ENCODE results near the gene C19orf67.

Gene C19orf67

DNA sequence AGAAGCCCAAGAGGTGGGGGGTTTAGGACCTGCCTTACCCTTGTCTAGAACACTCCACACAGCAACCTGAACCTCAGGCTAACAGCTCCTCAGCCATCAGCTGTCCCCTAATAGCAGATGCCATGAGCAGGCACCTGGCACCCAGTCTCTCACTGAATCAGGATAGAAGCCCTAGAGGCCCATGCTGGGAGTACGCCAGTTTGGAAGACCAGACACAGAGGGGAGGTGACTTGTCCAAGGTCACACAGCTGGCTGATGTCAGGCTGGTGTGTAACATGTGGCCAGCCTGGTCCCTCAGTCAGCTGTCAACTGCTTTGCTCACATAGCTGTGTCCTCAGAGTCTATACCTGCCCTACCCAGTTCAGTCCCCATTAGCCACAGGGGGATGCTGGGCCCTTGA, 17.7 kb upstream of the C19orf67 start:
- no peak for TF ChIP-seq FOXP2 (optimal IDR thresholded peaks at IDR 0.05; ENCODE audit: borderline replicate concordance, extremely low read depth, extremely low read length, insufficient read depth)
- TF ChIP-seq TAF1 (IDR thresholded peaks at IDR 0.05; ENCODE audit: borderline replicate concordance, insufficient read depth, low read length), result no peak
- TF ChIP-seq, protein P1, sequence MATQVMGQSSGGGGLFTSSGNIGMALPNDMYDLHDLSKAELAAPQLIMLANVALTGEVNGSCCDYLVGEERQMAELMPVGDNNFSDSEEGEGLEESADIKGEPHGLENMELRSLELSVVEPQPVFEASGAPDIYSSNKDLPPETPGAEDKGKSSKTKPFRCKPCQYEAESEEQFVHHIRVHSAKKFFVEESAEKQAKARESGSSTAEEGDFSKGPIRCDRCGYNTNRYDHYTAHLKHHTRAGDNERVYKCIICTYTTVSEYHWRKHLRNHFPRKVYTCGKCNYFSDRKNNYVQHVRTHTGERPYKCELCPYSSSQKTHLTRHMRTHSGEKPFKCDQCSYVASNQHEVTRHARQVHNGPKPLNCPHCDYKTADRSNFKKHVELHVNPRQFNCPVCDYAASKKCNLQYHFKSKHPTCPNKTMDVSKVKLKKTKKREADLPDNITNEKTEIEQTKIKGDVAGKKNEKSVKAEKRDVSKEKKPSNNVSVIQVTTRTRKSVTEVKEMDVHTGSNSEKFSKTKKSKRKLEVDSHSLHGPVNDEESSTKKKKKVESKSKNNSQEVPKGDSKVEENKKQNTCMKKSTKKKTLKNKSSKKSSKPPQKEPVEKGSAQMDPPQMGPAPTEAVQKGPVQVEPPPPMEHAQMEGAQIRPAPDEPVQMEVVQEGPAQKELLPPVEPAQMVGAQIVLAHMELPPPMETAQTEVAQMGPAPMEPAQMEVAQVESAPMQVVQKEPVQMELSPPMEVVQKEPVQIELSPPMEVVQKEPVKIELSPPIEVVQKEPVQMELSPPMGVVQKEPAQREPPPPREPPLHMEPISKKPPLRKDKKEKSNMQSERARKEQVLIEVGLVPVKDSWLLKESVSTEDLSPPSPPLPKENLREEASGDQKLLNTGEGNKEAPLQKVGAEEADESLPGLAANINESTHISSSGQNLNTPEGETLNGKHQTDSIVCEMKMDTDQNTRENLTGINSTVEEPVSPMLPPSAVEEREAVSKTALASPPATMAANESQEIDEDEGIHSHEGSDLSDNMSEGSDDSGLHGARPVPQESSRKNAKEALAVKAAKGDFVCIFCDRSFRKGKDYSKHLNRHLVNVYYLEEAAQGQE (IDR thresholded peaks at IDR 0.05; ENCODE audit: insufficient read depth in 1 of 2, low read depth in 2 of 2, low read length in 2 of 2), result no peak
- no peak for TF ChIP-seq SIN3A (IDR thresholded peaks at IDR 0.05; ENCODE audit: borderline replicate concordance, insufficient read depth, low read length)
- TF ChIP-seq POLR2AphosphoS5 (IDR thresholded peaks at IDR 0.05; ENCODE audit: low read depth, low read length), result no peak

DNA sequence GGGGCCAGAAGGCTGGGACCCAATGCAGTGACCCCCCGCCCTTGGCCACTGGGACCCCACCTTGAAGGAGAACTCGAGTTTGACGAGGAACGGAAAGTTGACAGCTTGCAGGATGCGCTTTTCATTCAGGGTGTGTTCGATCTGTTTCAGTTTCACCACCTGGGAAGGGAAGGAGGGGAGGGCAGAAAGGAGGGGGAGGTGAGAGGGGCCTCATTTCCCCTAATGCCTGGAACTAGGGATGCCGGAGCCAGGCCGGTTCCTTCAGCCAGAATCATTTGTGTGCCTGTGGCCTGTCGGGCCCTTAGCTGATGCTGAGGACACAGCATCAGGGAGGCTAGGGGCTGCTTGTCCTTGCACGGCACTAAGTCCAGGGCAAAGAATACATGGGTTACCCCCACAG, 17.2 kb upstream of the C19orf67 start:
- TF ChIP-seq SIN3A (IDR thresholded peaks at IDR 0.05; ENCODE audit: borderline replicate concordance, insufficient read depth, low read length) (no peak), POLR2AphosphoS5 (IDR thresholded peaks at IDR 0.05; ENCODE audit: low read depth, low read length) (no peak), FOXP2 (optimal IDR thresholded peaks at IDR 0.05; ENCODE audit: borderline replicate concordance, extremely low read depth, extremely low read length, insufficient read depth) (no peak), TAF1 (IDR thresholded peaks at IDR 0.05; ENCODE audit: borderline replicate concordance, insufficient read depth, low read length) (no peak)
- TF ChIP-seq, protein P1 (IDR thresholded peaks at IDR 0.05; ENCODE audit: insufficient read depth in 1 of 2, low read depth in 2 of 2, low read length in 2 of 2), result no peak

DNA sequence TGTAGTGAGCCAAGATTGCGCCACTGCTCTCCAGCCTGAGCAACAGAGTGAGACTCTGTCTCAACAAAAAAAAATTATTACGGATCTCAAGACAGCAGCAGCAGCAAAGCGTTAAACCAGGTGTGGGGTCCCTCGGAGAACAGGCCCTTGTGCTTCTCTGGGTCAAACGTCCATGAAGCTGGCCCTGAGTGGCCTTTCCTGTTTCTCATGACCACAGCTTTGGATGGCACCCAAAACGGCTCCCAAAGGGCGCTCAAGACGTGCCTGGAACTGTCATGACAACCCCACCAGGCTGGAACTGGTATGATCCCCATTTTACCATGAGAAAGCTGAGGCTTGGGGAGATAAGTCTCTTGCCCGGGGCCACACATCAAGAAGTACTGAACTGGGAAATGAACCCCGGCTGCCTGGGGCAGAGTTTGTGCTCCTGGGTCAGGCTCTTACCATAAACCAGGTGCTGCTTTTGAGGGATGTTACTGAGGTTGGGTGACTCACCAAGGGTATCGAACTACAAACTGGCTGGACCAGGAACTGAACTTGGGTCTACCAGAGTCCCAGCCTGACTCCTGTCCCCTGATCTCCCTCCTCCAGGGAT, 16.6 kb upstream of the C19orf67 start:
- TF ChIP-seq FOXP2 (optimal IDR thresholded peaks at IDR 0.05; ENCODE audit: borderline replicate concordance, extremely low read depth, extremely low read length, insufficient read depth), result no peak
- no peak for TF ChIP-seq TAF1 (IDR thresholded peaks at IDR 0.05; ENCODE audit: borderline replicate concordance, insufficient read depth, low read length)
- no peak for TF ChIP-seq SIN3A (IDR thresholded peaks at IDR 0.05; ENCODE audit: borderline replicate concordance, insufficient read depth, low read length)
- TF ChIP-seq, protein P1 (IDR thresholded peaks at IDR 0.05; ENCODE audit: insufficient read depth in 1 of 2, low read depth in 2 of 2, low read length in 2 of 2), result no peak
- no peak for TF ChIP-seq POLR2AphosphoS5 (IDR thresholded peaks at IDR 0.05; ENCODE audit: low read depth, low read length)

DNA sequence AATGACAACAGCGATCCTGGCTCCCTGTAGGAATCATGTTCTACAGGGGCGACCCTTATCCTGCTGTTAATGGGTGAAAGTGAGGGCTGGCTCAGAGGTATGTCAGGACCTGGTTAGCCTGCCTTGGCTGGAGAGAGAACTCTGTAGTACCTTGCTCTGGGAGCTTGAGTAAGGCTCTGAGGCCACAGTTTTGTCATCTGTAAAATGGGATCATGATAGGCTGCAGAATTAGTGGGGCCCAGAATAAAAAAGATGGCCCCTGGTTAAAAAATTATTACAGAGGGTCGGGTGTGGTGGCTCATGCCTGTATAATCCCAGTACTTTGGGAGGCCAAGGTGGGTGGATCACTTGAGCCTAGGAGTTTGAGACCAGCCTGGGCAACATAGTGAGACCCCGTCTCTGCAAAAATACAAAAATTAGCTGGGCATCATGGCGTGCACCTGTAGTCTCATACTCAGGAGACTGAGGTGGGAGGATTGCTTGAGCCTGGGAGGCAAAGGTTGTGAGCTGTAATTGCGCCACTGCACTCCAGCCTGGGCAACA, 15.5 kb upstream of the C19orf67 start:
- TF ChIP-seq SIN3A (IDR thresholded peaks at IDR 0.05; ENCODE audit: borderline replicate concordance, insufficient read depth, low read length) (no peak), POLR2AphosphoS5 (IDR thresholded peaks at IDR 0.05; ENCODE audit: low read depth, low read length) (no peak), TAF1 (IDR thresholded peaks at IDR 0.05; ENCODE audit: borderline replicate concordance, insufficient read depth, low read length) (no peak), FOXP2 (optimal IDR thresholded peaks at IDR 0.05; ENCODE audit: borderline replicate concordance, extremely low read depth, extremely low read length, insufficient read depth) (no peak)
- TF ChIP-seq, protein P1 (IDR thresholded peaks at IDR 0.05; ENCODE audit: insufficient read depth in 1 of 2, low read depth in 2 of 2, low read length in 2 of 2), result no peak
